A549 (cell line): ENCODE results near the gene OBSCN. TPM values are rescaled to one million over a fixed set of nuclear protein-coding genes. Genes with fewer than 3 reads are reported as not detected.

Experiments used
- ATAC-seq, 2 experiments: fragments of 200-7000 bp in 1 of 2; fragments of >200 bp in 1 of 2; cut with Nextera tagmentation in 1 of 2; cut with Tn5 transposase in 1 of 2; 3 replicates each; pipeline versions ENCODE4 v1.8.0 to v1.9.1; 2018 to 2020; ENCODE audit warnings: mild to moderate bottlenecking in 1 of 2, moderate library complexity in 1 of 2
- CTCF ChIA-PET: fragments of 300-600 bp; sonication (Branson Sonifier 250); formaldehyde crosslinking; extraction: SDS; loops from one replicate; lab custom pipeline; 2021; ENCODE audit warnings: antibody characterized with exemption, inconsistent platforms; lab: Yijun Ruan, JAX
- POLR2A ChIA-PET: fragments of 350-600 bp; formaldehyde crosslinking; extraction: SDS; loops from one replicate; lab custom pipeline; 2021; ENCODE audit warnings: antibody characterized with exemption, inconsistent platforms; lab: Yijun Ruan, JAX
- DNase-seq, 2 experiments: peaks; one replicate each; pipeline versions ENCODE4 v3.0.0 to v3.0.0-alpha.2; 2011 to 2016; ENCODE audit warnings: low read depth in 1 of 2, low spot score in 1 of 2
- FAIRE-seq: peaks from 2 replicates; lab custom pipeline; 2011; peaks lifted over from hg19 to GRCh38; lab: Jason Lieb, UNC
- H3K27ac ChIP-seq, 2 experiments: fragments of >200 bp; sonication (Bioruptor Twin); formaldehyde crosslinking; 3 replicates each; pipeline ENCODE4 v1.5.1; 2016 to 2017
- H3K4me1 ChIP-seq: fragments of >200 bp; sonication (Bioruptor Twin); formaldehyde crosslinking; 3 replicates; pipeline ENCODE4 v1.6.1; 2016
- H3K4me2 ChIP-seq: fragments of >200 bp; sonication (Bioruptor Twin); formaldehyde crosslinking; 3 replicates; pipeline ENCODE4 v1.6.1; 2016
- H3K4me3 ChIP-seq: fragments of >200 bp; sonication (Bioruptor Twin); formaldehyde crosslinking; 3 replicates; pipeline ENCODE4 v1.5.1; 2016
- H3K9me3 ChIP-seq: fragments of >200 bp; sonication (Bioruptor Twin); formaldehyde crosslinking; 3 replicates; pipeline ENCODE4 v1.6.1; 2016
- BHLHE40 ChIP-seq: IDR thresholded peaks from 2 replicates; pipeline ENCODE4 v1.6.1; 2012; ENCODE audit warnings: low read depth, low read length, inconsistent platforms
- CEBPB ChIP-seq, 2 experiments: fragments of >200 bp in 1 of 2; sonication (Bioruptor Twin) in 1 of 2; formaldehyde crosslinking in 1 of 2; IDR thresholded peaks; 2 replicates each; pipeline ENCODE4 v1.6.1; 2012 to 2016
- CHD4 ChIP-seq: fragments of 200-600 bp; sonication (generic); IDR thresholded peaks from 2 replicates; pipeline ENCODE4 v1.6.1; 2016; ENCODE audit warnings: antibody characterized with exemption, mild to moderate bottlenecking, borderline replicate concordance
- EHF ChIP-seq: fragments of 250-450 bp; sonication (Bioruptor Pico); IDR thresholded peaks from 2 replicates; pipeline ENCODE4 v1.5.0; 2020; ENCODE audit warnings: mild to moderate bottlenecking
- FOSL2 ChIP-seq, 2 experiments: fragments of 450-650 bp in 1 of 2; fragments of >200 bp in 1 of 2; sonication (Bioruptor Twin) in 1 of 2; formaldehyde crosslinking; IDR thresholded peaks; 2 replicates each; pipeline versions ENCODE4 v1.5.0 to v1.6.1; 2016 to 2020; ENCODE audit warnings: mild to moderate bottlenecking in 1 of 2, moderate library complexity in 1 of 2
- KDM5A ChIP-seq: fragments of 200-600 bp; sonication (generic); IDR thresholded peaks from 2 replicates; pipeline ENCODE4 v1.6.1; 2016; ENCODE audit warnings: antibody characterized with exemption, mild to moderate bottlenecking
- MAZ ChIP-seq: fragments of 150-350 bp; IDR thresholded peaks from 2 replicates; pipeline ENCODE4 v1.6.1; 2014; ENCODE audit warnings: antibody characterized with exemption, low read depth, low read length, borderline replicate concordance
- POLR2AphosphoS2 ChIP-seq: conservative IDR thresholded peaks from 2 replicates; pipeline ENCODE4 v1.6.1; 2012; ENCODE audit warnings: low read length, improper control_type of control experiment, inconsistent platforms
- RARB ChIP-seq: fragments of 250-450 bp; sonication (Bioruptor Pico); IDR thresholded peaks from 2 replicates; pipeline ENCODE4 v1.8.0; 2021; ENCODE audit warnings: mild to moderate bottlenecking, moderate library complexity
- RFX5 ChIP-seq: fragments of 450-650 bp; IDR thresholded peaks from 2 replicates; pipeline ENCODE4 v1.7.1; 2014; ENCODE audit warnings: antibody characterized with exemption, mild to moderate bottlenecking, moderate library complexity
- SMC3 ChIP-seq: fragments of >200 bp; sonication (Bioruptor Twin); formaldehyde crosslinking; IDR thresholded peaks from 3 replicates; pipeline ENCODE4 v1.6.1; 2018; ENCODE audit warnings: inconsistent platforms
- SREBF2 ChIP-seq: fragments of 450-650 bp; IDR thresholded peaks from 2 replicates; pipeline ENCODE4 v1.6.1; 2014; ENCODE audit warnings: mild to moderate bottlenecking, moderate library complexity
- ZFP36 ChIP-seq: fragments of 450-650 bp; IDR thresholded peaks from 2 replicates; pipeline ENCODE4 v1.6.1; 2014; ENCODE audit warnings: borderline replicate concordance; ENCODE audit not compliant: partially characterized antibody
- WGBS: methylation state at CpG from one replicate; pipeline ENCODE4 v1.1.6; 2017; ENCODE audit errors: missing lambda C conversion rate; 5-methylcytosine and 5-hydroxymethylcytosine counted together
- polyA plus RNA-seq, 4 experiments: library from polyadenylated mRNA; depleted of rRNA in 3 of 4; stranded (reverse); fragments of >200 nt; fragmentation: RNase III in 1 of 4; extraction: RNeasy Plus Mini Kit Qiagen cat#74134 plus additional on column Dnase treatment in 1 of 4; gene quantifications; 2 replicates in 3 of 4; 3 replicates in 1 of 4; pipeline ENCODE4 v1.2.3, GENCODE V29; 2011 to 2017
- TF ChIP-seq, protein P1 (sequence below): IDR thresholded peaks from 2 replicates; pipeline ENCODE4 v1.6.1; 2012
- TF ChIP-seq, protein P2 (sequence below): fragments of 250-450 bp; sonication (Bioruptor Pico); IDR thresholded peaks from 2 replicates; pipeline ENCODE4 v1.5.0; 2021; ENCODE audit warnings: mild to moderate bottlenecking, moderate library complexity, borderline replicate concordance

Gene OBSCN
- polyA plus RNA-seq, 2 of the 4 experiments (the other 2 are of a cell fraction): 3.1 to 6.8 TPM

DNA sequence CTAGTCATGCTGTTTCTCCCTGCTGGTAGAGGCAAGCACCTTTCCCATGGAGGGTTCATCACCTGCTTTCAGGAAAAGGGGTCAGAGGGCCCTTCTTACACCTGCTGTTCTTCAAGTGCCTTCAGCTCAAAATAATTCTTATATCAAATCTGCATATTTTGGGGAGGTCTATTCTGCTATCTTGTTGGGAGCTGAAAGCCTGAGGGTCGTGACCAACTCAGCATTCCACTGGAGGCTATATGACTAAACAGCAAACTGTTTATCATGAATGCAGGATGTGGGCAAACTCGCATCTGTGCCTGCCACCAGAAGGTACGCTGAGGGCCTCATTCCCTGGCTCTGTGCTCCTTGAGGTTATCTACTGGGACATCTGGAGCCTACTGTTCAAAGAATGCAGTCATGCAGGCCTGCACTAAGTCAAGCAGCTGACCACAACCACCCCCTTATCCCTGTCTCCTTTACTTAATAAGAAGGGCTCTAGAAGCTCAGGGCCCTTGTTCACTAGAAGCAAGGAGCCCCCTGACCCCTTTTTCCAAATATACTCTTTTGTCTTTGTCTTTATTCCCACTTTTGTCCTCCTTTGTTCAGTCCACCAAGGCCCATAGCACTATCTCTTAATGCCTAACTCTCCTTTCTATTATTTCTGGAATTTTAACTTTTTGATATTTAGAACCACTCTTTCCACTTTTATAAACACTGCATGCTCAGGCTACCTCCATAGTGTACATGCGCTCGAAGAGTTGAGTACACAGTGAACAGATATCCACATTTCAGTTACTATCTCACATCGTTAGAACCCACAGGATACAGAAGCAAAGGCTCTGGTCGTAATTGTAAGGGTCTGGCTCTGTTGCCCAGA lies 213.4 kb downstream of the OBSCN start:
- DNase-seq (no peak), ATAC-seq (no peak), FAIRE-seq (no peak)
- no peak overlapping the region for H3K27ac ChIP-seq
- POLR2A ChIA-PET: no interaction called here
- no peak overlapping the region for H3K4me3 ChIP-seq
- WGBS: 92% methylated on average over 7 of the region's 7 CpGs
- no peaks in the 10 kb centered on the region for H3K4me1 ChIP-seq
- TF ChIP-seq BHLHE40 (no peak), KDM5A (no peak), ZFP36 (no peak)
- CTCF ChIA-PET: interaction anchor here (1.1 to 1.4 kb wide), 3 partner anchors 23 to 42 kb away, joined by 3 to 4 read pairs (median 3); no protein-coding TSS in a partner anchor
- no peak overlapping the region for H3K4me2 ChIP-seq
- H3K9me3 ChIP-seq: no peaks in the 10 kb centered on the region

DNA sequence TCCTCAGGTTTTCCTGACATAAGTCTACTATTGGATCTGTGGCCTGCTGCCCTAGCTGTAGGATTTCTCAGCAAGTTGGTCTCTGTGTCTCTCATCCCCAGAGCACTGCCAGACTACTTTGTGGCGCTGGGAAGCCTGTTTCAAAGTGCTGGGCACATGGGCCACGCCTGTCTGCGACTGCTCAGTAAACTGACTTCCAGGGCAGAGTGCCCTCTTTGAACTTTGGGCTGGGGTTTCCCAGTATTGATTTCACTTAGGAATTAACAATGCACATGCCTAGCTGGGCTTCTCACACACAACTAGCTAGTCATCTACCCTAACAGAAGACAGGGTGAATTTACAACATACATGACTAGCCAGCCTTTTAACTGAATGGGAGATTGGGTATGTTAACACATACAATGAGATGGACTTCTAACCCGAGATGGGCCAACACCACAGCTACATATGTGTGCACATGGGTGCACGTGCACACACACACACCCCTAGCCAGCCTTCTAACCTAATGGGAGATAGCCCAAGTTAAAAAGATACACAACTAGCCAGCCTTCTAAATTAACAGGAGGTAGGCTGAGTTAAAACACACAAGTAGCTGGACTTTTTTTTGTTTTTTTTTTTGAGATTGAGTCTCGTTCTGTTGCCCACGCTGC lies 215.7 kb downstream of the OBSCN start:
- DNase-seq (no peak), ATAC-seq (no peak), FAIRE-seq (no peak)
- TF ChIP-seq RFX5: no peak
- no peak for TF ChIP-seq POLR2AphosphoS2
- H3K9me3 ChIP-seq: no peaks in the 10 kb centered on the region
- WGBS: 84% methylated on average over 7 of the region's 7 CpGs
- H3K4me2 ChIP-seq: no peak overlapping the region
- no peak overlapping the region for H3K27ac ChIP-seq
- ChIA-PET CTCF (interaction anchor here (0.7 to 1.9 kb wide), 5 partner anchors 7 to 77 kb away, joined by 3 to 7 read pairs (median 4); no protein-coding TSS in a partner anchor), POLR2A (no interaction called here)
- H3K4me1 ChIP-seq: no peaks in the 10 kb centered on the region
- no peak overlapping the region for H3K4me3 ChIP-seq

DNA sequence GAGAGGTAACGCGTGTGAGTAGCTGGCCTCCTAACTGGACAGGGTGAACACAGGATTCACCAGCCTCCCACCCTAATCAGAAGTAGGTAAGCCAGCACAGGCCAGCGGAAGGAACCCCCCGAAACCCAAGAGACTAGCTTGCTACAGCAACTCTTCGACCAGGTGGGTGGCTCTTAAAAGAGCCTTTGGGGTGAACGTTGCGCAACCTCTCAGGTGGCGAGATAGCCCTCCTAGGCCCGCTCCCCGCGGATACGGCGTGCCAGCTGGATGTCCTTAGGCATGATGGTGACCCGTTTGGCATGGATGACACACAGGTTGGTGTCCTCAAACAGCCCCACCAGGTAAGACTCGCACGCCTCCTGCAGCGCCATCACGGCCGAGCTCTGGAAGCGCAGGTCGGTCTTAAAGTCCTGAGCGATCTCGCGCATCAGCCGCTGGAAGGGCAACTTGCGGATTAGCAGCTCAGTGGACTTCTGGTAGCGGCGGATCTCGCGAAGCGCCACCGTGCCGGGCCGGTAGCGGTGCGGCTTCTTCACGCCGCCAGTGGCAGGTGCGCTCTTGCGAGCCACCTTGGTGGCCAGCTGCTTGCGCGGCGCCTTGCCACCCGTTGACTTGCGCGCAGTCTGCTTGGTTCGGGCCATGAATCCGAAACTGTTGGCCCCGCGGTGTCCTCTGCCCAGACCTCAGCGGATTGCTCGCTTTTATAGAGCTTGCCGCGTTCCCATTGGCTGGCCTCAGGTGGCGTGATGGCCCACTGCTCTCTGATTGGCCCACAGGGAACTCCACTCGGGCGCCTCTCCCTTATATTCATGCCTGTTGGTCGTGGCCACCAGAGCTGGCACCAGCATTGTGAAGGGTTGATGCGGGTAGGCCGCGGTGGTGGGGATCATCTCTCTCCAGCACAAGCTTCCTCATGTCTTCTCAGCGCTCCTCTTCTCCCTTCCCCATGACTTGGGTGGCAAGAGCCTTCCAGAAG lies 217.1 kb downstream of the OBSCN start:
- CTCF ChIA-PET: interaction anchor here (0.6 to 1.9 kb wide), 7 partner anchors 8 to 962 kb away, joined by 3 to 7 read pairs (median 4); no protein-coding TSS in a partner anchor
- WGBS: 96% methylated on average over 62 of the region's 62 CpGs

DNA sequence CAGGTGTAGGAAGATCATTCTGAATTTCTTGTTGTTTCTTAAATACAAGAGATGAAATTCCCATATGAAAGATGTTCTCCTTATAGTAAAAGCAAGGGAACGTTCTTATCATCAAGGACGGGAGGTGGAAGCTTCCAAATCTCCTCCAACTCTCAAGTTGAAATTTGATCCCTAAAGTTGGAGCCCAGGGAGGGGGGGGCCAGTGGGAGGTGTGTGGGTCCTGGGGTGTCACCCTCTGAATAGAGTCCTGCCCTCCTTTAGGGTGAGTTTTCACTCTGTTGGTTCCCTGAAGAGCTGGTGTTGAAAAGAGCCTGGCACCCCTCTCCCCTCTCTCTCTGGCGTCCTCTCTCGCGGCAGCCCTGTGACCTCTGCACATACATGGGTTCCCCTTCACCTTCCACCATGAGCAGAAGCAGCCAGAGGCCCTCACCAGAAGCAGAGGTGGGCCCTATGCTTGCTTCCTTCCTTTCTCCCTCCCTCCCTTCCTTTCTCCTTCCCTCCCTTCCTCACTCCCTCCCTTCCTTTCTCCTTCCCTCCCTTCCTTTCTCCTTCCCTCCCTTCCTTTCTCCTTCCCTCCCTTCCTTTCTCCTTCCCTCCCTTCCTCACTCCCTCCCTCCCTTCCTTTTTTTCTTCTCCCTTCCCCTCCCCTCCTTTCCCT lies 218.8 kb downstream of the OBSCN start:
- DNase-seq (no peak), ATAC-seq (no peak), FAIRE-seq (no peak)
- no peak for TF ChIP-seq CHD4
- no peak for TF ChIP-seq FOSL2 (IDR thresholded peaks at IDR 0.05)
- no peak for TF ChIP-seq FOSL2 (CRISPR knock-in tag; IDR thresholded peaks at IDR 0.05)
- no peak for TF ChIP-seq BHLHE40
- no peak for TF ChIP-seq RARB
- no peak for TF ChIP-seq MAZ
- TF ChIP-seq, protein P1, sequence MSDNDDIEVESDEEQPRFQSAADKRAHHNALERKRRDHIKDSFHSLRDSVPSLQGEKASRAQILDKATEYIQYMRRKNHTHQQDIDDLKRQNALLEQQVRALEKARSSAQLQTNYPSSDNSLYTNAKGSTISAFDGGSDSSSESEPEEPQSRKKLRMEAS: no peak
- TF ChIP-seq SMC3: no peak
- no peak for TF ChIP-seq SREBF2
- TF ChIP-seq, protein P2, sequence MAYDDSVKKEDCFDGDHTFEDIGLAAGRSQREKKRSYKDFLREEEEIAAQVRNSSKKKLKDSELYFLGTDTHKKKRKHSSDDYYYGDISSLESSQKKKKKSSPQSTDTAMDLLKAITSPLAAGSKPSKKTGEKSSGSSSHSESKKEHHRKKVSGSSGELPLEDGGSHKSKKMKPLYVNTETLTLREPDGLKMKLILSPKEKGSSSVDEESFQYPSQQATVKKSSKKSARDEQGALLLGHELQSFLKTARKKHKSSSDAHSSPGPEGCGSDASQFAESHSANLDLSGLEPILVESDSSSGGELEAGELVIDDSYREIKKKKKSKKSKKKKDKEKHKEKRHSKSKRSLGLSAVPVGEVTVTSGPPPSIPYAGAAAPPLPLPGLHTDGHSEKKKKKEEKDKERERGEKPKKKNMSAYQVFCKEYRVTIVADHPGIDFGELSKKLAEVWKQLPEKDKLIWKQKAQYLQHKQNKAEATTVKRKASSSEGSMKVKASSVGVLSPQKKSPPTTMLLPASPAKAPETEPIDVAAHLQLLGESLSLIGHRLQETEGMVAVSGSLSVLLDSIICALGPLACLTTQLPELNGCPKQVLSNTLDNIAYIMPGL (CRISPR knock-in tag): no peak
- no peaks in the 10 kb centered on the region for H3K4me1 ChIP-seq
- WGBS: 85% methylated on average over 5 of the region's 5 CpGs
- POLR2A ChIA-PET: no interaction called here
- H3K27ac ChIP-seq: no peak overlapping the region
- no peaks in the 10 kb centered on the region for H3K9me3 ChIP-seq
- CTCF ChIA-PET: interaction anchor here (0.6 to 1.0 kb wide), 3 partner anchors 13 to 39 kb away, joined by 4 to 6 read pairs (median 4); no protein-coding TSS in a partner anchor
- H3K4me2 ChIP-seq: no peak overlapping the region
- no peak overlapping the region for H3K4me3 ChIP-seq

More for the DNA sequence above, 217.1 kb downstream of the OBSCN start:
- no peak overlapping the region for H3K27ac ChIP-seq
- POLR2A ChIA-PET: interaction anchor here (0.5 kb wide), 1 partner anchor 33 kb away, joined by 3 read pairs; no protein-coding TSS in a partner anchor
- H3K9me3 ChIP-seq: no peaks in the 10 kb centered on the region
- TF ChIP-seq CEBPB (IDR thresholded peaks at IDR 0.05) (peak; percentile 85 to 90), POLR2AphosphoS2 (no peak), EHF (no peak)
- no peak overlapping the region for H3K4me3 ChIP-seq
- H3K4me1 ChIP-seq: no peaks in the 10 kb centered on the region
- no peak for ATAC-seq
- DNase-seq: no peak
- no peak for FAIRE-seq
- no peak overlapping the region for H3K4me2 ChIP-seq
